Neural cell (in vitro differentiated cells): ENCODE data around the gene TOM1. TPM values are rescaled to one million over a fixed set of nuclear protein-coding genes. Genes with fewer than 3 reads are reported as not detected.

Experiments used
- H2AFZ ChIP-seq: fragments of 200-600, 300-800 bp; sonication (generic), shearing (Covaris generic); 2 replicates; pipeline ENCODE4 v1.6.0; 2014; ENCODE audit warnings: low read depth, mild to moderate bottlenecking, antibody characterized with exemption, low read length, moderate library complexity
- H3F3A ChIP-seq: fragments of 200-600 bp; shearing (Covaris generic); 2 replicates; pipeline ENCODE4 v1.6.1; 2016; ENCODE audit warnings: mild to moderate bottlenecking, moderate library complexity, mixed read lengths, antibody characterized with exemption, low read length; ENCODE audit not compliant: insufficient read depth, poor library complexity, severe bottlenecking
- H3K27ac ChIP-seq: fragments of 200-600, 300-800 bp; sonication (generic), shearing (Covaris generic); 2 replicates; pipeline ENCODE4 v1.5.1; 2014; ENCODE audit warnings: mild to moderate bottlenecking, low read length, moderate library complexity
- H3K27me3 ChIP-seq: fragments of 300-800, 200-600 bp; sonication (generic), shearing (Covaris generic); 2 replicates; pipeline ENCODE4 v1.6.0; 2014; ENCODE audit warnings: mild to moderate bottlenecking, low read depth, low read length, moderate library complexity; ENCODE audit not compliant: insufficient read depth
- H3K36me3 ChIP-seq: fragments of 300-800, 200-600 bp; sonication (generic), shearing (Covaris generic); 2 replicates; pipeline ENCODE4 v1.5.1; 2014; ENCODE audit warnings: mild to moderate bottlenecking, antibody characterized with exemption, low read length, moderate library complexity; ENCODE audit not compliant: insufficient read depth
- H3K4me2 ChIP-seq: fragments of 300-800, 200-600 bp; sonication (generic), shearing (Covaris generic); 2 replicates; pipeline ENCODE4 v1.6.0; 2014; ENCODE audit warnings: mild to moderate bottlenecking, low read length
- H3K4me3 ChIP-seq: fragments of 300-800, 200-600 bp; sonication (generic), shearing (Covaris generic); 2 replicates; pipeline ENCODE4 v1.5.1; 2014; ENCODE audit warnings: mild to moderate bottlenecking, low read length, moderate library complexity
- H3K79me2 ChIP-seq: fragments of 200-600 bp; shearing (Covaris generic); replicated peaks from 2 replicates; pipeline ENCODE4 v1.6.0; 2014; ENCODE audit warnings: mild to moderate bottlenecking, low read length, moderate library complexity; ENCODE audit not compliant: insufficient read depth
- H3K9ac ChIP-seq: fragments of 300-800, 200-600 bp; sonication (generic), shearing (Covaris generic); 2 replicates; pipeline ENCODE4 v1.6.1; 2016; ENCODE audit warnings: mild to moderate bottlenecking, low read length, mixed read lengths
- H3K9me2 ChIP-seq: fragments of 200-600 bp; shearing (Covaris generic); 2 replicates; pipeline ENCODE4 v1.6.1; 2016; ENCODE audit warnings: mild to moderate bottlenecking, low read length, mixed read lengths; ENCODE audit not compliant: insufficient read depth
- H3K9me3 ChIP-seq: fragments of 200-600, 300-800 bp; sonication (generic), shearing (Covaris generic); 2 replicates; pipeline ENCODE4 v1.6.1; 2016; ENCODE audit warnings: mild to moderate bottlenecking, mixed run types, low read length, moderate library complexity, mixed read lengths
- H4K20me1 ChIP-seq: fragments of 200-600 bp; shearing (Covaris generic); 2 replicates; pipeline ENCODE4 v1.6.1; 2016; ENCODE audit warnings: mild to moderate bottlenecking, mixed run types; ENCODE audit not compliant: insufficient read depth
- EZH2 ChIP-seq: fragments of 200-600, 300-800 bp; shearing (Covaris generic), sonication (generic); IDR thresholded peaks from 2 replicates; pipeline ENCODE4 v1.6.1; 2014; ENCODE audit warnings: antibody characterized with exemption, low read length, borderline replicate concordance, mild to moderate bottlenecking; ENCODE audit not compliant: insufficient read depth, poor library complexity, severe bottlenecking
- MXI1 ChIP-seq: fragments of 450-650 bp; conservative IDR thresholded peaks from 2 replicates; pipeline ENCODE4 v1.6.1; 2014; ENCODE audit warnings: antibody characterized with exemption, mild to moderate bottlenecking; ENCODE audit not compliant: poor library complexity, severe bottlenecking
- POLR2AphosphoS5 ChIP-seq: IDR thresholded peaks from 2 replicates; pipeline ENCODE4 v1.6.1; 2012
- RAD21 ChIP-seq: fragments of 450-650 bp; conservative IDR thresholded peaks from 2 replicates; pipeline ENCODE4 v1.6.1; 2014; ENCODE audit warnings: antibody characterized with exemption, mild to moderate bottlenecking, moderate library complexity
- SMC3 ChIP-seq: fragments of 450-650 bp; conservative IDR thresholded peaks from 2 replicates; pipeline ENCODE4 v1.6.1; 2014; ENCODE audit warnings: antibody characterized with exemption, mild to moderate bottlenecking, moderate library complexity; ENCODE audit not compliant: poor library complexity
- TAF1 ChIP-seq: IDR thresholded peaks from 2 replicates; pipeline ENCODE4 v1.6.1; 2012; ENCODE audit warnings: low read depth
- polyA plus RNA-seq: library from polyadenylated mRNA; depleted of rRNA; stranded (reverse); fragments of >200 nt; gene quantifications from 2 replicates; pipeline ENCODE4 v1.2.3, GENCODE V29; 2014
- TF ChIP-seq, protein P1 (sequence below): fragments of 450-650 bp; IDR thresholded peaks from 2 replicates; pipeline ENCODE4 v1.5.1; 2014; ENCODE audit warnings: antibody characterized with exemption, mild to moderate bottlenecking, moderate library complexity; ENCODE audit not compliant: poor library complexity, severe bottlenecking

The TOM1 gene
- polyA plus RNA-seq, 1 donor from 2014 or later, result 13.3 TPM

DNA sequence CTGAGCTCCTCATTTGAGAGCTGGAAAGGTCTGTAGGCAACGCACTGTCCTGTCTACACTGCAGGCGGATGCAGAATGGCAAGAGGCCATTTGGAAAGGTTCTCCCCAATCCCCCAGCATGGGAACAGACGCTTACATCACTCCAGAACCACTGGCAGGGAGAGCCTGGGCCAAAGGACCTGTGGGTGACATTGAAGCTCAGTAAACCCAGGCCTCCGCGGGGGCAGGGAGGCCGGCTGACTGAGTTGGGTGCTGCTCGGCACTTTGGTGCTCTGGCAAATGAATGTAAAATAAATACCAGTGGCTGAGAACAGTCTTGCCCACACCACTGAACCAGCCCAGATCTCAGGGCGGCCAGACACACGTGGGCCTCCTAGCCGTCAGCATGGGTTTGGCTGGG lies 22.4 kb downstream of the TOM1 start:
- H3K79me2 ChIP-seq, result no peaks in the 10 kb centered on the region
- no peak overlapping the region for H3K27ac ChIP-seq
- H3K27me3 ChIP-seq, result no peaks in the 10 kb centered on the region
- H2AFZ ChIP-seq, result no peak overlapping the region
- H3K9me3 ChIP-seq, result no peaks in the 10 kb centered on the region
- H4K20me1 ChIP-seq, result no peaks in the 10 kb centered on the region
- no peak overlapping the region for H3K9ac ChIP-seq
- no peak overlapping the region for H3K4me3 ChIP-seq
- H3K36me3 ChIP-seq, result no peaks in the 10 kb centered on the region
- no peaks in the 10 kb centered on the region for H3F3A ChIP-seq
- no peaks in the 10 kb centered on the region for H3K9me2 ChIP-seq
- no peak overlapping the region for H3K4me2 ChIP-seq
- no peak for TF ChIP-seq RAD21

DNA sequence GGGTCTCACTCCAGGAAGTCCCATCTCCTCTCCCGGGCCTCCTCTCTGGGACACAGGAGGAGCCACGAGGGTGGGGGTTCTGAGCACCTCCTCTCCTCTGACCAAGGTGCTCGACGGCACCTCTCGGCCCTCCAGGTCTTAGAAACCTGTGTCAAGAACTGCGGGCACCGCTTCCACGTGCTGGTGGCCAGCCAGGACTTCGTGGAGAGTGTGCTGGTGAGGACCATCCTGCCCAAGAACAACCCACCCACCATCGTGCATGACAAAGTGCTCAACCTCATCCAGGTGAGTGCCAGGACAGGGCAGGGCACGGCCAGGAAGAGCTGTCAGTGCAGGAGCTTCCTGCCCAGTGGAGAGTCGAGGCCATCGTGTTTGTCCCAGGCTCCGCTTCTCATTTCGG lies 23.2 kb downstream of the TOM1 start:
- H3K36me3 ChIP-seq, result no peaks in the 10 kb centered on the region
- H3F3A ChIP-seq, result no peaks in the 10 kb centered on the region
- H2AFZ ChIP-seq, result no peak overlapping the region
- no peaks in the 10 kb centered on the region for H3K79me2 ChIP-seq
- H3K4me3 ChIP-seq, result no peak overlapping the region
- no peaks in the 10 kb centered on the region for H4K20me1 ChIP-seq
- TF ChIP-seq MXI1 (no peak), EZH2 (no peak), POLR2AphosphoS5 (no peak)
- TF ChIP-seq, protein P1, sequence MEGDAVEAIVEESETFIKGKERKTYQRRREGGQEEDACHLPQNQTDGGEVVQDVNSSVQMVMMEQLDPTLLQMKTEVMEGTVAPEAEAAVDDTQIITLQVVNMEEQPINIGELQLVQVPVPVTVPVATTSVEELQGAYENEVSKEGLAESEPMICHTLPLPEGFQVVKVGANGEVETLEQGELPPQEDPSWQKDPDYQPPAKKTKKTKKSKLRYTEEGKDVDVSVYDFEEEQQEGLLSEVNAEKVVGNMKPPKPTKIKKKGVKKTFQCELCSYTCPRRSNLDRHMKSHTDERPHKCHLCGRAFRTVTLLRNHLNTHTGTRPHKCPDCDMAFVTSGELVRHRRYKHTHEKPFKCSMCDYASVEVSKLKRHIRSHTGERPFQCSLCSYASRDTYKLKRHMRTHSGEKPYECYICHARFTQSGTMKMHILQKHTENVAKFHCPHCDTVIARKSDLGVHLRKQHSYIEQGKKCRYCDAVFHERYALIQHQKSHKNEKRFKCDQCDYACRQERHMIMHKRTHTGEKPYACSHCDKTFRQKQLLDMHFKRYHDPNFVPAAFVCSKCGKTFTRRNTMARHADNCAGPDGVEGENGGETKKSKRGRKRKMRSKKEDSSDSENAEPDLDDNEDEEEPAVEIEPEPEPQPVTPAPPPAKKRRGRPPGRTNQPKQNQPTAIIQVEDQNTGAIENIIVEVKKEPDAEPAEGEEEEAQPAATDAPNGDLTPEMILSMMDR, result no peak
- H3K9ac ChIP-seq, result no peak overlapping the region
- no peak overlapping the region for H3K27ac ChIP-seq
- H3K9me2 ChIP-seq, result no peaks in the 10 kb centered on the region
- H3K9me3 ChIP-seq, result no peaks in the 10 kb centered on the region
- no peak overlapping the region for H3K4me2 ChIP-seq
- no peaks in the 10 kb centered on the region for H3K27me3 ChIP-seq

DNA sequence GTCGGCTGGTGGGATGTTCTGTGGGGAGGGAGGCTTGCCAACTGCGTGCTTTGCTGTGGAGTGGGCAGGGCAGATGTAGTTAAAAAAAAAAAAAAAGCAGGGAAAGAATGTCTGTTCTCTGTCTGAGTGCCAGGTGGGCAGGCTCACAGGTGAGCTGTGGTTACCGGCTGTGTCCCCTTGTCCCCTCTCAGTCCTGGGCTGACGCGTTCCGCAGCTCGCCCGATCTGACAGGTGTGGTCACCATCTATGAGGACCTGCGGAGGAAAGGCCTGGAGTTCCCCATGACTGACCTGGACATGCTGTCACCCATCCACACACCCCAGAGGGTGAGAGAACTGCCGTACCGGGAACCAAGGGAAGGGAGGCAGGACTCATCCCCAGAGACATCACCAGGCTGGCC lies 23.6 kb downstream of the TOM1 start:
- H3K4me3 ChIP-seq, result no peak overlapping the region
- H3F3A ChIP-seq, result no peaks in the 10 kb centered on the region
- H3K9ac ChIP-seq, result no peak overlapping the region
- no peaks in the 10 kb centered on the region for H3K36me3 ChIP-seq
- no peak overlapping the region for H2AFZ ChIP-seq
- no peak overlapping the region for H3K27ac ChIP-seq
- H3K9me2 ChIP-seq, result no peaks in the 10 kb centered on the region
- TF ChIP-seq EZH2, result no peak
- H3K9me3 ChIP-seq, result no peaks in the 10 kb centered on the region
- H3K4me2 ChIP-seq, result no peak overlapping the region
- no peaks in the 10 kb centered on the region for H4K20me1 ChIP-seq
- H3K27me3 ChIP-seq, result no peaks in the 10 kb centered on the region
- no peaks in the 10 kb centered on the region for H3K79me2 ChIP-seq

DNA sequence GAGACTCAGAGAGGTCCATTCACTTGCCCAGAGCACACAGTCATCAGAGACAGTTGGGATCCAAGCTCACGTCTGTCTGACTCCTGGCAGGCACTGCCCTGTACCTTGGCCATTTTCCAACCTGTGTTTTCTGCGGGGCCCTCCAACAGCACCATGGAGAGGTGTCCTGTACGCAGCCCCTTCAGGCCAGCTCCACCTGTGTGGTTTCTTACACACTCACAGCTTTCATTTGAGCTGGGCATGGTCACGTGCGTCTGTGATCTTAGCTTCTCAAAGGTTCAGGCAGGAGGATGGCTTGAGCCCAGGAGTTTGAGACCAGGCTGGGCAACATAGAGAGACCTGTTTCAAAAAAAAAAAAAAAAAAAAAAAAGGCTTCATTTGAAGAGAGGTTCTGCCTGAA lies 24.4 kb downstream of the TOM1 start:
- Histone ChIP-seq H4K20me1 (no peaks in the 10 kb centered on the region), H3K79me2 (no peaks in the 10 kb centered on the region), H3K9ac (no peak overlapping the region), H3K4me3 (no peak overlapping the region), H3K36me3 (no peaks in the 10 kb centered on the region), H3K9me3 (no peaks in the 10 kb centered on the region), H3K4me2 (no peak overlapping the region), H3K9me2 (no peaks in the 10 kb centered on the region), H3F3A (no peaks in the 10 kb centered on the region), H3K27me3 (no peaks in the 10 kb centered on the region), H2AFZ (no peak overlapping the region), H3K27ac (no peak overlapping the region)
- TF ChIP-seq SMC3 (no peak), TAF1 (no peak), RAD21 (no peak)
